Measurements from ENCODE around the gene RHOJ. TPM values are rescaled to one million over a fixed set of nuclear protein-coding genes. Genes with fewer than 3 reads are reported as not detected.
"Not testable (repeated sequence)": the region's sequence is repeated elsewhere in the genome, so short reads cannot be mapped to it uniquely, and the experiment has no call there.

RHOJ gene
- polyA plus RNA-seq: not detected

- peaks cover 0 to 11% (median 2%) of the 10 kb centered on the region in 3 donors for H3K27me3 Mint-ChIP-seq (ENCODE audit: low read depth in 3 of 3)
- H3K27ac Mint-ChIP-seq: no peak within 1 kb of the TSS
- no peaks in the 10 kb centered on the region for H3K9me3 Mint-ChIP-seq
- H3K4me3 Mint-ChIP-seq: no peak within 1 kb of the TSS
- no peaks in the 10 kb centered on the region for H3K36me3 Mint-ChIP-seq
- H3K4me1 Mint-ChIP-seq: no peaks in the 10 kb centered on the region
- no peak for DNase-seq
Observed at GRCh38 chr14:63204407-63205043, at the start of gene RHOJ. RHOJ (plus strand) TSS chr14:63204443; CDS start chr14:63204870, 427 bp downstream.

GRCh38 chr14:63155511-63156185 is 48.6 kb upstream of the RHOJ start:
- Mint-ChIP-seq H3K36me3 (no peaks in the 10 kb centered on the region), H3K27ac (no peak overlapping the region), H3K27me3 (ENCODE audit: low read depth in 3 of 3) (peaks cover 0 to 6% (median 3%) of the 10 kb centered on the region in 3 donors), H3K9me3 (peaks cover 0 to 1% (median 0%) of the 10 kb centered on the region in 6 donors), H3K4me1 (no peaks in the 10 kb centered on the region), H3K4me3 (no peak overlapping the region)
- DNase-seq: no peak

GRCh38 chr14:63157195-63157594 is 47.0 kb upstream of the RHOJ start:
- H3K4me3 Mint-ChIP-seq: no peak overlapping the region

GRCh38 chr14:63163306-63163705 is 40.9 kb upstream of the RHOJ start:
- Mint-ChIP-seq H3K27ac (no peak overlapping the region), H3K36me3 (no peaks in the 10 kb centered on the region), H3K4me3 (no peak overlapping the region), H3K9me3 (peaks cover 0 to 2% (median 0%) of the 10 kb centered on the region in 6 donors), H3K27me3 (ENCODE audit: low read depth in 3 of 3) (peaks cover 0 to 3% (median 0%) of the 10 kb centered on the region in 3 donors), H3K4me1 (no peaks in the 10 kb centered on the region)
- DNase-seq: no peak

More at GRCh38 chr14:63157195-63157594, 47.0 kb upstream of the RHOJ start:
- Mint-ChIP-seq H3K4me1 (no peaks in the 10 kb centered on the region), H3K27me3 (ENCODE audit: low read depth in 3 of 3) (peaks cover 0 to 6% (median 3%) of the 10 kb centered on the region in 3 donors), H3K36me3 (no peaks in the 10 kb centered on the region), H3K27ac (no peak overlapping the region), H3K9me3 (peaks cover 0 to 1% (median 0%) of the 10 kb centered on the region in 6 donors)
- no peak for DNase-seq

GRCh38 chr14:63164108-63164683 is 40.0 kb upstream of the RHOJ start:
- Mint-ChIP-seq H3K4me3 (no peak overlapping the region), H3K36me3 (no peaks in the 10 kb centered on the region), H3K9me3 (peaks cover 0 to 2% (median 0%) of the 10 kb centered on the region in 6 donors), H3K27me3 (ENCODE audit: low read depth in 3 of 3) (no peaks in the 10 kb centered on the region), H3K4me1 (no peaks in the 10 kb centered on the region), H3K27ac (no peak overlapping the region)
- DNase-seq: no peak

GRCh38 chr14:63165267-63165666 is 39.0 kb upstream of the RHOJ start:
- H3K36me3 Mint-ChIP-seq; H3K4me3 Mint-ChIP-seq; H3K27ac Mint-ChIP-seq; H3K9me3 Mint-ChIP-seq; DNase-seq; H3K4me1 Mint-ChIP-seq; H3K27me3 Mint-ChIP-seq (ENCODE audit: low read depth in 3 of 3): not testable (repeated sequence)

GRCh38 chr14:63167044-63167443 is 37.2 kb upstream of the RHOJ start:
- H3K27ac Mint-ChIP-seq: no peak overlapping the region
- H3K27me3 Mint-ChIP-seq (ENCODE audit: low read depth in 3 of 3): peaks cover 0 to 4% (median 4%) of the 10 kb centered on the region in 3 donors
- no peaks in the 10 kb centered on the region for H3K4me1 Mint-ChIP-seq
- H3K9me3 Mint-ChIP-seq: peaks cover 0 to 2% (median 0%) of the 10 kb centered on the region in 6 donors
- no peaks in the 10 kb centered on the region for H3K36me3 Mint-ChIP-seq
- no peak for DNase-seq
- no peak overlapping the region for H3K4me3 Mint-ChIP-seq

GRCh38 chr14:63174760-63175191 is 29.5 kb upstream of the RHOJ start:
- Mint-ChIP-seq H3K4me1 (no peaks in the 10 kb centered on the region), H3K27me3 (ENCODE audit: low read depth in 3 of 3) (peaks cover 0 to 4% (median 2%) of the 10 kb centered on the region in 3 donors), H3K27ac (no peak overlapping the region), H3K9me3 (no peaks in the 10 kb centered on the region), H3K36me3 (no peaks in the 10 kb centered on the region), H3K4me3 (no peak overlapping the region)
- no peak for DNase-seq

- H3K27me3 Mint-ChIP-seq (ENCODE audit: low read depth in 3 of 3): peaks cover 0 to 4% (median 2%) of the 10 kb centered on the region in 3 donors
- no peak overlapping the region for H3K27ac Mint-ChIP-seq
- no peaks in the 10 kb centered on the region for H3K4me1 Mint-ChIP-seq
- no peaks in the 10 kb centered on the region for H3K9me3 Mint-ChIP-seq
- no peak for DNase-seq
- no peaks in the 10 kb centered on the region for H3K36me3 Mint-ChIP-seq
- H3K4me3 Mint-ChIP-seq: no peak overlapping the region
Observed at GRCh38 chr14:63175531-63175930, 28.7 kb upstream of the RHOJ start.

- Mint-ChIP-seq H3K9me3 (no peaks in the 10 kb centered on the region), H3K4me1 (no peaks in the 10 kb centered on the region)
Observed at GRCh38 chr14:63178912-63179311, 25.3 kb upstream of the RHOJ start.

GRCh38 chr14:63179383-63179782 is 24.9 kb upstream of the RHOJ start:
- H3K4me3 Mint-ChIP-seq: no peak overlapping the region
- peaks cover 0 to 4% (median 2%) of the 10 kb centered on the region in 3 donors for H3K27me3 Mint-ChIP-seq (ENCODE audit: low read depth in 3 of 3)
- H3K4me1 Mint-ChIP-seq: no peaks in the 10 kb centered on the region
- no peaks in the 10 kb centered on the region for H3K9me3 Mint-ChIP-seq
- no peak overlapping the region for H3K27ac Mint-ChIP-seq
- no peaks in the 10 kb centered on the region for H3K36me3 Mint-ChIP-seq
- DNase-seq: no peak

More at GRCh38 chr14:63178912-63179311, 25.3 kb upstream of the RHOJ start:
- no peak for DNase-seq
- no peaks in the 10 kb centered on the region for H3K36me3 Mint-ChIP-seq
- no peak overlapping the region for H3K27ac Mint-ChIP-seq
- peaks cover 0 to 2% (median 1%) of the 10 kb centered on the region in 3 donors for H3K27me3 Mint-ChIP-seq (ENCODE audit: low read depth in 3 of 3)
- no peak overlapping the region for H3K4me3 Mint-ChIP-seq

- Mint-ChIP-seq H3K4me1 (no peaks in the 10 kb centered on the region), H3K4me3 (no peak overlapping the region), H3K9me3 (no peaks in the 10 kb centered on the region), H3K27me3 (ENCODE audit: low read depth in 3 of 3) (peaks cover 0 to 4% (median 2%) of the 10 kb centered on the region in 3 donors), H3K36me3 (no peaks in the 10 kb centered on the region), H3K27ac (no peak overlapping the region)
- no peak for DNase-seq
Observed at GRCh38 chr14:63180011-63180410, 24.2 kb upstream of the RHOJ start.

- Mint-ChIP-seq H3K27me3 (ENCODE audit: low read depth in 3 of 3) (peaks cover 2 to 4% (median 2%) of the 10 kb centered on the region in 3 donors), H3K27ac (no peak overlapping the region), H3K4me3 (no peak overlapping the region), H3K9me3 (no peaks in the 10 kb centered on the region), H3K36me3 (no peaks in the 10 kb centered on the region), H3K4me1 (no peaks in the 10 kb centered on the region)
- DNase-seq: no peak
Observed at GRCh38 chr14:63182968-63183367, 21.3 kb upstream of the RHOJ start.

GRCh38 chr14:63186453-63186852 is 17.8 kb upstream of the RHOJ start:
- Mint-ChIP-seq H3K4me3 (no peak overlapping the region), H3K9me3 (no peaks in the 10 kb centered on the region), H3K36me3 (no peaks in the 10 kb centered on the region), H3K27me3 (ENCODE audit: low read depth in 3 of 3) (peaks cover 3 to 7% (median 6%) of the 10 kb centered on the region in 3 donors), H3K4me1 (no peaks in the 10 kb centered on the region), H3K27ac (no peak overlapping the region)
- DNase-seq: no peak
